Measurements from ENCODE around the gene PTBP1. TPM values are rescaled to one million over a fixed set of nuclear protein-coding genes. Genes with fewer than 3 reads are reported as not detected.
A peak's percentile ranks its signal among the peaks of the same experiment; 100 is the strongest.

The PTBP1 gene
- total and polyA plus RNA-seq, 2 of the 13 experiments (the other 11 are each of a cell fraction or from before 2014, with no cell fraction given) = 195 to 288 TPM

DNA sequence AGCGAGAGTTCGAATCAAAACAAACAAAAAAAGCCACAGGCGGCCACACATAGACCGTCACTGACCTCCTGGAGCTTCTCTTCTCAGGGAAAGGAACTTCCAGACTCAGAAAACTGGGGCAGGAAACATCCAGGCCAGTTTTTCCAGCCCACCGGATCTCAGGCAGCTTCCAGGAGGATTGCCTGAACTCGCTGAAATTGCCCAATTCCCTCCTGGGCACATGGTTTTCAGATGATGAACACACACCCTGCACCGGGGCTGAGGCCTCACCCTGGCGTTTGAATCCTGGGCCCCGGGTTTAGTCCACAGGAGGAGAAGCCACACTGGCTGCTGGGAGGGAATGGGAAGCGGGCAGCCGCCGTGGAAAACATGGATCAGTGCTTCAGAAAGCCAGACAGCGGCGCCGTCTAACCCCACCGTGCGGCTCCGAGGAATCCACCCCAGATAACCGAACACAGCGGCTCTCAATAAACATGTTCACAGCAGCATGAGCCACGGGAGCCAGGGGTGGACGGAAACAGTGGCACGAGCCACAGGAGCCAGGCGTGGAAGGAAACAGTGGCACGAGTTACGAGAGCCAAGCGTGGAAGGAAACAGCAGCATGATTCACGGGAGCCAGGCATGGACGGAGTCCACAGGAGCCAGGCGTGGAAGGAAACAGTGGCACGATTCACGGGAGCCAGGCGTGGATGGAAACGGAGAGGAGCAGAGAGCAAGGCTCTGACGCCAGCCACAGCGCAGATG is 18.2 kb upstream of the PTBP1 start (continued):
- TF ChIP-seq, protein P1, sequence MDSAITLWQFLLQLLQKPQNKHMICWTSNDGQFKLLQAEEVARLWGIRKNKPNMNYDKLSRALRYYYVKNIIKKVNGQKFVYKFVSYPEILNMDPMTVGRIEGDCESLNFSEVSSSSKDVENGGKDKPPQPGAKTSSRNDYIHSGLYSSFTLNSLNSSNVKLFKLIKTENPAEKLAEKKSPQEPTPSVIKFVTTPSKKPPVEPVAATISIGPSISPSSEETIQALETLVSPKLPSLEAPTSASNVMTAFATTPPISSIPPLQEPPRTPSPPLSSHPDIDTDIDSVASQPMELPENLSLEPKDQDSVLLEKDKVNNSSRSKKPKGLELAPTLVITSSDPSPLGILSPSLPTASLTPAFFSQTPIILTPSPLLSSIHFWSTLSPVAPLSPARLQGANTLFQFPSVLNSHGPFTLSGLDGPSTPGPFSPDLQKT (CRISPR knock-in tag; IDR thresholded peaks at IDR 0.05; ENCODE audit: borderline replicate concordance) = no peak
- TF ChIP-seq, protein P2, sequence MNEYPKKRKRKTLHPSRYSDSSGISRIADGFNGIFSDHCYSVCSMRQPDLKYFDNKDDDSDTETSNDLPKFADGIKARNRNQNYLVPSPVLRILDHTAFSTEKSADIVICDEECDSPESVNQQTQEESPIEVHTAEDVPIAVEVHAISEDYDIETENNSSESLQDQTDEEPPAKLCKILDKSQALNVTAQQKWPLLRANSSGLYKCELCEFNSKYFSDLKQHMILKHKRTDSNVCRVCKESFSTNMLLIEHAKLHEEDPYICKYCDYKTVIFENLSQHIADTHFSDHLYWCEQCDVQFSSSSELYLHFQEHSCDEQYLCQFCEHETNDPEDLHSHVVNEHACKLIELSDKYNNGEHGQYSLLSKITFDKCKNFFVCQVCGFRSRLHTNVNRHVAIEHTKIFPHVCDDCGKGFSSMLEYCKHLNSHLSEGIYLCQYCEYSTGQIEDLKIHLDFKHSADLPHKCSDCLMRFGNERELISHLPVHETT (CRISPR knock-in tag; conservative IDR thresholded peaks at IDR 0.05) = peak; percentile 67; the same call in 1 of the 2 replicates
- TF ChIP-seq RBM22 (optimal IDR thresholded peaks at IDR 0.05; ENCODE audit: low read length) (no peak), HCFC1 (IDR thresholded peaks at IDR 0.05; ENCODE audit: low read depth, low read length) (no peak), TCF7 (IDR thresholded peaks at IDR 0.05; ENCODE audit: low read depth) (no peak), CBFB (CRISPR knock-in tag; IDR thresholded peaks at IDR 0.05) (0 out of 2 replicates have a peak, but pooled peaks have one; percentile 29), AKAP8 (CRISPR knock-in tag; IDR thresholded peaks at IDR 0.05) (no peak), ELF3 (CRISPR knock-in tag; IDR thresholded peaks at IDR 0.05) (peak; percentile 83), ESRRA (CRISPR knock-in tag; IDR thresholded peaks at IDR 0.05; ENCODE audit: low read depth) (no peak), AGO2 (optimal IDR thresholded peaks at IDR 0.05; ENCODE audit: low read depth, low read length) (no peak), PAF1 (CRISPR knock-in tag; IDR thresholded peaks at IDR 0.05) (no peak), BCL6 (CRISPR knock-in tag; IDR thresholded peaks at IDR 0.05) (peak; percentile 48), ATF7-NPFF (CRISPR knock-in tag; IDR thresholded peaks at IDR 0.05; ENCODE audit: low read depth) (peak; percentile 69; the same call in 1 of the 2 replicates), MAF1 (CRISPR knock-in tag; IDR thresholded peaks at IDR 0.05; ENCODE audit: borderline replicate concordance) (no peak), PAX8 (CRISPR knock-in tag; IDR thresholded peaks at IDR 0.05; ENCODE audit: borderline replicate concordance) (no peak), ZNF234 (CRISPR knock-in tag; conservative IDR thresholded peaks at IDR 0.05) (no peak), WIZ (CRISPR knock-in tag; IDR thresholded peaks at IDR 0.05) (0 out of 2 replicates have a peak, but pooled peaks have one; percentile 43), ONECUT2 (CRISPR knock-in tag; IDR thresholded peaks at IDR 0.05) (no peak), MBD4 (IDR thresholded peaks at IDR 0.05; ENCODE audit: borderline replicate concordance, low read length) (no peak), POLR2AphosphoS5 (IDR thresholded peaks at IDR 0.05; ENCODE audit: low read depth, low read length) (no peak)
- TF ChIP-seq, protein P3, sequence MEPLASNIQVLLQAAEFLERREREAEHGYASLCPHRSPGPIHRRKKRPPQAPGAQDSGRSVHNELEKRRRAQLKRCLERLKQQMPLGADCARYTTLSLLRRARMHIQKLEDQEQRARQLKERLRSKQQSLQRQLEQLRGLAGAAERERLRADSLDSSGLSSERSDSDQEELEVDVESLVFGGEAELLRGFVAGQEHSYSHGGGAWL (CRISPR knock-in tag; IDR thresholded peaks at IDR 0.05) = peak; percentile 87
- TF ChIP-seq, protein P4, sequence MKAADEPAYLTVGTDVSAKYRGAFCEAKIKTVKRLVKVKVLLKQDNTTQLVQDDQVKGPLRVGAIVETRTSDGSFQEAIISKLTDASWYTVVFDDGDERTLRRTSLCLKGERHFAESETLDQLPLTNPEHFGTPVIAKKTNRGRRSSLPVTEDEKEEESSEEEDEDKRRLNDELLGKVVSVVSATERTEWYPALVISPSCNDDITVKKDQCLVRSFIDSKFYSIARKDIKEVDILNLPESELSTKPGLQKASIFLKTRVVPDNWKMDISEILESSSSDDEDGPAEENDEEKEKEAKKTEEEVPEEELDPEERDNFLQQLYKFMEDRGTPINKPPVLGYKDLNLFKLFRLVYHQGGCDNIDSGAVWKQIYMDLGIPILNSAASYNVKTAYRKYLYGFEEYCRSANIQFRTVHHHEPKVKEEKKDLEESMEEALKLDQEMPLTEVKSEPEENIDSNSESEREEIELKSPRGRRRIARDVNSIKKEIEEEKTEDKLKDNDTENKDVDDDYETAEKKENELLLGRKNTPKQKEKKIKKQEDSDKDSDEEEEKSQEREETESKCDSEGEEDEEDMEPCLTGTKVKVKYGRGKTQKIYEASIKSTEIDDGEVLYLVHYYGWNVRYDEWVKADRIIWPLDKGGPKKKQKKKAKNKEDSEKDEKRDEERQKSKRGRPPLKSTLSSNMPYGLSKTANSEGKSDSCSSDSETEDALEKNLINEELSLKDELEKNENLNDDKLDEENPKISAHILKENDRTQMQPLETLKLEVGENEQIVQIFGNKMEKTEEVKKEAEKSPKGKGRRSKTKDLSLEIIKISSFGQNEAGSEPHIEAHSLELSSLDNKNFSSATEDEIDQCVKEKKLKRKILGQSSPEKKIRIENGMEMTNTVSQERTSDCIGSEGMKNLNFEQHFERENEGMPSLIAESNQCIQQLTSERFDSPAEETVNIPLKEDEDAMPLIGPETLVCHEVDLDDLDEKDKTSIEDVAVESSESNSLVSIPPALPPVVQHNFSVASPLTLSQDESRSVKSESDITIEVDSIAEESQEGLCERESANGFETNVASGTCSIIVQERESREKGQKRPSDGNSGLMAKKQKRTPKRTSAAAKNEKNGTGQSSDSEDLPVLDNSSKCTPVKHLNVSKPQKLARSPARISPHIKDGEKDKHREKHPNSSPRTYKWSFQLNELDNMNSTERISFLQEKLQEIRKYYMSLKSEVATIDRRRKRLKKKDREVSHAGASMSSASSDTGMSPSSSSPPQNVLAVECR (CRISPR knock-in tag; IDR thresholded peaks at IDR 0.05; ENCODE audit: borderline replicate concordance) = peak; percentile 74; the same call in 1 of the 2 replicates
- TF ChIP-seq, protein P5, sequence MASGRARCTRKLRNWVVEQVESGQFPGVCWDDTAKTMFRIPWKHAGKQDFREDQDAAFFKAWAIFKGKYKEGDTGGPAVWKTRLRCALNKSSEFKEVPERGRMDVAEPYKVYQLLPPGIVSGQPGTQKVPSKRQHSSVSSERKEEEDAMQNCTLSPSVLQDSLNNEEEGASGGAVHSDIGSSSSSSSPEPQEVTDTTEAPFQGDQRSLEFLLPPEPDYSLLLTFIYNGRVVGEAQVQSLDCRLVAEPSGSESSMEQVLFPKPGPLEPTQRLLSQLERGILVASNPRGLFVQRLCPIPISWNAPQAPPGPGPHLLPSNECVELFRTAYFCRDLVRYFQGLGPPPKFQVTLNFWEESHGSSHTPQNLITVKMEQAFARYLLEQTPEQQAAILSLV (CRISPR knock-in tag; IDR thresholded peaks at IDR 0.05; ENCODE audit: borderline replicate concordance) = peak; percentile 41; the same call in 1 of the 2 replicates
